ENCODE data around the gene SORL1.
"Not testable (repeated sequence)": the region's sequence is repeated elsewhere in the genome, so short reads cannot be mapped to it uniquely, and the experiment has no call there.

The SORL1 gene

GRCh38 chr11:121569332-121570299 is 117.5 kb downstream of the SORL1 start:
- DNase-seq, result not testable (repeated sequence)

GRCh38 chr11:121570453-121570852 is 118.3 kb downstream of the SORL1 start:
- DNase-seq, result no peak

- DNase-seq, result no peak
Measured at GRCh38 chr11:121571506-121571905, 119.4 kb downstream of the SORL1 start.

- no peak for DNase-seq
Measured at GRCh38 chr11:121572571-121573059, 120.5 kb downstream of the SORL1 start.

- no peak for DNase-seq
Measured at GRCh38 chr11:121574801-121575200, 122.7 kb downstream of the SORL1 start.

GRCh38 chr11:121575250-121575962 is 123.3 kb downstream of the SORL1 start:
- no peak for DNase-seq

- DNase-seq, result no peak
Measured at GRCh38 chr11:121575963-121576290, 123.8 kb downstream of the SORL1 start.

- DNase-seq, result no peak
Measured at GRCh38 chr11:121576531-121576930, 124.4 kb downstream of the SORL1 start.

- no peak for DNase-seq
Measured at GRCh38 chr11:121577106-121577848, 125.2 kb downstream of the SORL1 start.

- no peak for DNase-seq
Measured at GRCh38 chr11:121578251-121578976, 126.3 kb downstream of the SORL1 start.

GRCh38 chr11:121580154-121580553 is 128.0 kb downstream of the SORL1 start:
- DNase-seq, result no peak

GRCh38 chr11:121581607-121582006 is 129.5 kb downstream of the SORL1 start:
- DNase-seq, result no peak

GRCh38 chr11:121582296-121582695 is 130.2 kb downstream of the SORL1 start:
- no peak for DNase-seq

- DNase-seq, result no peak
Measured at GRCh38 chr11:121583825-121584224, 131.7 kb downstream of the SORL1 start.

GRCh38 chr11:121586750-121587149 is 134.6 kb downstream of the SORL1 start:
- no peak for DNase-seq

- DNase-seq, result no peak
Measured at GRCh38 chr11:121587182-121587581, 135.1 kb downstream of the SORL1 start.

- no peak for DNase-seq
Measured at GRCh38 chr11:121588747-121589146, 136.6 kb downstream of the SORL1 start.

GRCh38 chr11:121589946-121590537 is 137.9 kb downstream of the SORL1 start:
- DNase-seq, result no peak

- DNase-seq, result no peak
Measured at GRCh38 chr11:121590772-121591404, 138.8 kb downstream of the SORL1 start.

- peak; percentile 61 for DNase-seq
Measured at GRCh38 chr11:121591405-121592033, 139.4 kb downstream of the SORL1 start.

GRCh38 chr11:121592708-121593107 is 140.6 kb downstream of the SORL1 start:
- DNase-seq, result no peak
